Measurements from ENCODE around the gene GSDME.

The GSDME gene

DNA sequence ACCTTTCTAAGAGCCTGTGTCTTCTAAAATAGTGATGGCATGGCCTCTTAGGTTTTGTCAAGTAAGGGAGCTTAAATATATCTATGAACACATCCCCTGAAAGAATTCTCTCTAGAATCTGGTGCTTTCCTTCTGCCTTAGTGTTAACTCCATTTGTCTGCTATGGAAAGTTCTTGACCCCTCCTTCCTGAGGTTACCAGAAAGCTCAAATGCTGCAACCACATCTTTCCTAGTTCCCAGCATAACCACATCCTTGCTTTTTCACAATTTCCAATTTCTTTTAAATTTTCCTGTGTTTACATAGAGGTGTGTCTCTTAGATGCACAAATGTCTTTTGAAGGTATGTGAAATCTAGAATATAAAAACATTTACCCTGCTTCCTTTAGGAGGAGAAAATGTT, 16.4 kb upstream of the GSDME start:
- no peak for DNase-seq

DNA sequence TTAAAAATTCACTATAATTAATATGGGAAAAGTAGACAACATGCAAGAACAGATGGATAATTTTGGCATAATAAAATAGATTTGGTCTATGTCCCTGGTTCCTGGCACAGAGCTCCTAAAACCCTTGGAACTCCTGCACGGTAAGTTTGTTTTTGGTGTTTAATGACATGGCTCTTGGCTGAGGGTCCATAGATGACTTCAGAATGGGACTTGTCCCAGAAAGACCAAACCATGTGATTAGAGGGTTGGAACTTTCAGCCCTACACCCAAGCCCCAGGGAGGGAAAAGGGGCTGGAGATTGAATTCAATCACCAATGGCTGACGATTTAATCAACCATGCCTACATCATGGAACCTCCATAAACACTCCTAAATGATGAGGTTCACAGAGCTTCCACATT, 12.6 kb upstream of the GSDME start:
- DNase-seq = no peak

DNA sequence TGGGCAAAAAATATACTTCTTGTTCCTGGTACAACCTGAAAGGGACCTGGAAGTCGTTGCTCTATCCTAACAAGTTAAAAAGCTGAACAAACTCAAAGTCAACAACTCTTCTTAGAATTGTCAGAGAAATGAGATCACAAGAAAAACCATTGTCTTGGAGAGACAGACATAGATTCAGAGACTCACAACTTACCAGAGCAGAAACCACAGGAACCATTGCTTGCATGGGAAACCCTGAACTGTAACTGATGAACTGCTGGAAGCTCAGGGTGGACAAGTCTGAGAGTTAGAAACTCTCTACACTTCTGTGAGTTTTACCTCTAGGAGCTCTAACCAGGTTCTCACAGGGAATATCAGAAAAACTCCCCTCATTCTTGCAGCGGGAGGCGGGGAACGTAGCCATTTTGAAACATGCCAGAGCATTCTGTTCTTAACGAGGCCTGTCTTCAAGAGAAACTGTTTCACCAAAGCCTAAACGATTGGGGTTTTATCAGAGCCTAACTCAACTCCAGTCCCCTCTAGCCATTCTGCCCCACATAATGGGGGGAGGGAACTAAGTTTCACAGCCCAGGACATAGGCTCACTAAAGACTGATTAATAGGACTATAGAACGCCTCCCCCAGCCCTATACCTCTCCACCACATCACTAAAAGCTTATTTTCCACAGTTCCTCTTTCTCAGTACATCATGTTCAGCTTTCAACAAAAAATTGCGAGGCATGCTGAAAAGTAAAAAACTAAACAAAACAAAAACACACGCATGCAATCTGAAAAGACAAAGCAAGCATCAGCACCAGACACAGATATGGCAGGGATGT, 12.0 kb upstream of the GSDME start:
- DNase-seq = no peak

DNA sequence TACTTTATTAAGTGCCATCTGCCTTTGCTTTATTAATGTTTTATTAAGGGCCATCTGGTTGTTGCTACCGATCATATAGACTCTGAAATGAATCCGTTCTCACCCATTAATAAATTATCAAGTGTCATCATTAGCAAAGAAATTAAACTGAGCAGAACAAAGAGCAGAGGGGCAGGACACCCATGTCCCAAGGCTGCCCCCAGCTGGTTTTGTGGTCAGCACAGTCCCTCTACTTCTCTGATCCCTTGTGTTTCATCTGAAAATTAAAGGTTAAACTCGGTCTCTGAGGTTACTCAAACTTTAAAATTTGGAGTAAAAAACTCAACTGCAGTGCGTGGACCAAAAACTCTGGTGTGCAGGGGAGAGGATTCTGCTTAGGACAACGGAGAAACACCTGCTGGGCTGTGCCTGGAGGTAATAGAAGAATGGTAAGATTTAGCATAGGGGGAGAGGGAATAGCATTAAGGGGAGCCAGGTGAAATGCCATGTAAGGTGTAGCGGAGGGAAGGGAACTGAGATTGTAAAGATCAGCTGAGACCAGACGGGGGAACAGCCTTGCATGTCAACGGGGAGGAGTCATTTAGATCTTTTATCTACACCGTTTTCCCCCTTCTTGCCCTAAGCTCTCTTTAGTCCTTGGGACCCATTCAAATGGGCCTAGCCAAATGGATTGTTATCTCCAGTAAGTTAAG, 10.8 kb upstream of the GSDME start:
- DNase-seq = no peak

DNA sequence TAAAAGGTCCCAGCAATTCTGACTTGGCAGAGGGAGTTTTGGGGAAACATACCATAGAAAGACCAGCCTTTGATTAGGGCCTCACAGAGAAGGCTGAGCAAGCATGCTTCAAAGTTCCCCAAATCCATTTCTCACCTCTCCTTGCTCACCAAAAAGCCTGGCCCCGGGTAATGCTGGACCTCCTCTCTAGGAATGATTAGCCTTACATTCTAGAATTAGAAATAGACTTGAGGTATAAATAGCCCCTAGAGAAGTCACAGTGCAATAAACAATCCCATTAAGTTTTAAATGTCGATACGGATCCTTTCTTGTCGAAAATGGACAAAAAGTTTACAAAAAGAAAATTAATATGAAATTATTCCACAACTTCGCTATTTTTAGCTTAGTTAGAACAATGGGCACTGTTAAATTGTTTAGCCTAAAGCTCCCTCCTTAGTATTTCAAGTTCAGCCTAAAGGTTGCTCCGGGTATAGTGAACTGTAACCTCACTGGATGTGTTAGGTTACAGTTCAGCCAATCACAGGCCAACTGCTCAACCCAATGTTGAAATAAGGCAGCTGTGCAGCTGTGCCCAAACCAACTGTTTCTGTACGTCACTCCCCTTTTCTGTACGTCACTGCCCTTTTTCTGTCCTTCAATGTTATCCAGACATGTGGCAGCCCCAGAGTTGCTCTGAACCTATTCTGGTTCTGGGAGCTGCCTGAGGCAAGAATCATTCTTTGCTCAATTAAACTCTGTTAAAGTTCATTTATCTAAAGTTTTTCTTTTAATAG, 7.9 kb upstream of the GSDME start:
- no peak for DNase-seq

DNA sequence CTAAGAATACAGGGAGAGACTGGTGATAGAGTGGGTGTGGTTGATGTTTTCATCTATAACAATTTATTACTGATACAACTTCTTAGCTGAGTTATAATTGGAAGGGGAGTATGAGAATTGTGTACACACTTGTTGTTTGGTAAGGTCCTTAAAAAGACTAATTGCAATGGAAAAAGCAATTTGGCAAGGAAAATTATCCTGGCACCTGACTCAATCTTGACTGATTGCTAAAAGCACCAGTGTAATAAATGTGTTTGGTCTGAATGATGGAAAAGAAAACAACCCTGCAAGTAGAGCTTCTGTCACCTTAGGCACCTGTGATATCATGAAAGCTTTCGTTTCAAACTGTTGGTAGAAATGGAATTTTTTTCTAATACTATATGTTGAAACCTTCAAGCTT, 6.7 kb upstream of the GSDME start:
- no peak for DNase-seq

DNA sequence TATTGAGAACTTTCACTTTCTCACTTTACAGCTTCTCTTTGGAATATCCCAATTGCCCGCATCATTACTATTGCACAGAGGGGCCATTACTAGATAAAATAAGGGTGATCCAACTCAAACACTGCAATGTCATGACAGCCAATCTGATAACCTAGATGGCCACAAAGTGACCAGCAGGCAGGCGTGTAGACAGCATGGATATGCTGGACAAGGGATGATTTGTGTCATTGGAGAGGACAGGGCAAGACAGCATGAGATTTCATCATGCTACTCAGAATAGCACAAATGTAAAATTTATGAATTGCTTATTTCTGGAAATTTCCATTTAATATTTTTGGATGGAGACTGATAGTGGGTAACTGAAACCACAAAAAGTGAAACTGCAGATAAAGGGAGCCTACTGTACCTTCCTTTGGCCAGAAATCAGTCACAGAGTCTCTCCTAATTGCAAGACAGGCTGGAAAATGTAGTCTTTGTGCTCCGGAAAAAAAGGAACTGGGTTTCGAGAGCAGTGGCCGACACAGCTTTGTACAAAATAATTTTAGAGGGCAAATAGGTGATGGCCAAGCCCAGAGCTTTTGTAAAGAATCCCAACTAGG, 6.1 kb upstream of the GSDME start:
- no peak for DNase-seq

DNA sequence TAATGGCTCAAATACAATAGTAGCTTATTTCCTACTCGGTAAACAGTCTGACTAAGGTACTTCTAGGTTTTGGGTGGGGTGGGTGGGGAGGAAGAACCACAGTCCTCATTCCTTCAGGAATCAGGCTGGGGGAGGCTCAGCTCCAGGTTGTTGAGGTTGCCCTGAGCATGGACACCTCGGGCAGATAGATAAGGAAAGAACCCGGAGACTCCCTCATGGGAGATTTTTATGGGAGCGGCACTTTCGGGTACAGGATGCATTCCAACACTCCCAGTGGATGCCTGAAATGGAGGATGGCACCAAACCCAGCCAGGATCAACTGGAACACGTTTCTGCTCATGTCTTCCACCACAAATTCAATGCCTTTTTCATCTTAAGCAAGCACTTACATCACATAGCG, 5.5 kb upstream of the GSDME start:
- DNase-seq = no peak

DNA sequence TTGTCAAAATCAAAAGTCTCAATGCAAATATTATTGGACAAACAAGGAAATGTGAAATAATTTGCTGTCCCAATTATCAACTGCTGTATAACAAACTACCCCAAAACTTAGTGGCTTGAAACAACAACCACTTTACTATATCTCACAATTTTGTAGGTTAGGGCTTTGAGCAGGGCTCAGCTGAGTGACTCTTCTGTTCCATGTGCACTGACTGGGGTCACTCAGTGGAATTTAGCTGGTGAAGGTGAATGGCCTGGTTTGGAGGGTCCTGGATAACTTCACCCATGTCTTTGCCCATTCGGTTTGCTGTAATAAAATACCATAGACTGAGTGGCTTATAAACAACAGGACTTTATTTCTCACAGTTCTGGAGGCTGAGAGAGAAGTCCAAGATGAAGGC, 3.7 kb upstream of the GSDME start:
- no peak for DNase-seq

DNA sequence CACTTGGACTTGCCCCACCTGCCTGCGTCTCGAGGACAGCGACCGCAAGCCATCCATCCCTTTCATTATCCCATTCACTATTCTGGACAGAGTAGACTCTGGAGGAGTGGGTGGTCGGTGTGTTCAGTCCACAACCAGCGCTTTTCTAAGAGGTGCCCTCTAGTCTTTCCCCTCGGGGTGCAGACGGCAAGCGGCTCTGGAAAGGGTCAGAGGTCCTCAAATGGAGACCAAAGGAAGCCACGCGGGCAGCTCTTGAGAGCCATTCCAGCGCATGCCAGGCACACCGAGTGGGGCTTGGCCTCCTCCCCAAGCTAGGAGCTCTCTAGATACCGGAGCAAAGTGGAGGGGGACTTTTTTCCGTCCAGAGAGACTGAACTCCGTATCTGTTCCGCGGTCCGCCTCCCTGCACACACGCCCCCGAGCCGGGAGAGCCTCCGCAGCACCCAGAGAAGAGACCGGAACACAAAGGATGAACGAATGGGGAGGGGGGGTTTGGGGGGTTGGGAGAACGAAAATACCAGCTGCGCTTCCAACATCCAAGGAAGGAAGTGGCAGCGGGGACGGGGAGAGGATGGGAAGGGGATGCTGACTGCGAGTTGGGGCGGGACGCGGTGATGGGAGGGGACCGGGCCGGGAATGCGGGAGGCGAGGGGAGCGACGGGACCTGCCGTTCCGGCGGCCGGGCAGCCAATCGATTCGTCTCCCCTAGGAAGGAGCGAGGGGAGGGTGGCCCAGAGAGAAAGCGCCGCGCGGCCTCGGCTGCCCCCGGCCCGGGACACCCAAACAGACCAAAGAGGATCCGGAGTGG, 515 bp downstream of the GSDME start:
- DNase-seq = peak in 43 of 51 donors; percentile 16 to 86 (median 62)

DNA sequence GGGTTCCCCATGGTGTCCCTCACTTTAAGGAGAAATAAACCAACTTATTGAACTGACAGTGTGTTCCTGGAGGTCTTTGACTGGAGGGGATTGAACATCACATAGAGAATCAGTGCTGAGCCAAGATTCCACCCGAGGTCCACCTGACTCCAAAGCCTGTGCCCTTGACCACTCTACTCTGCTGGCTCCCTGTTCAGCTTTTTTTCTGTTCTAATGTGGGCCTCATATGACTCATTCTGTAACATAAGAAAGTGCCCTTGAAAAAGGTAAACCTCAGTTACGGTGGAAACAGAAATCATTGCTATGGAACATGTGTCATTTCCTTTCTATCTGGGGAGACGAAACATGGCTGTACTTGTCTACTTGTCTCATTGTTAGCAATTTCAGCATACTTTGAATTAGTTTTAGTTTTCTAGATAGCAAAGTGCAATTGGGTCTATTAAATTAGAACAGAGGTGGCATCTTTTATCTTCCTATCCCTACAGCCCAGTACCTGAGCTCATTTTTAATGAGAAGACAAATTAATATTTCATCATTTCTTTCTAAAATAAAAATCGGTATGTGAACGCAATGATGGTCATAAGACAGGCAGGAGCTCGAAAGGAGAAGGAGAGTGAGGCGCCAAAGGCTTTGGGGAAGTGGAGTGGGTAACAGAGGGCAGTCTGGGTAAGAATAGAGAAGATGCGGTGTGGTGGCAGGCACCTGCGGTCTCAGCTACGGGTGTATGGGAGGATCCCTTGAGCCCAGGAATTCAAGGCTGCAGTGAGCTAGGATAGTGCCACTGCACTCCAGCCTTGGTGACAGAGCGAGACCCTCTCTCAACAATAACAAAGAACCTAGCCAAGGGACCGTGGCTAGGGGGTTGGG, 1.5 kb downstream of the GSDME start:
- peak in 10 of 51 donors; percentile 1 to 29 (median 10) for DNase-seq

DNA sequence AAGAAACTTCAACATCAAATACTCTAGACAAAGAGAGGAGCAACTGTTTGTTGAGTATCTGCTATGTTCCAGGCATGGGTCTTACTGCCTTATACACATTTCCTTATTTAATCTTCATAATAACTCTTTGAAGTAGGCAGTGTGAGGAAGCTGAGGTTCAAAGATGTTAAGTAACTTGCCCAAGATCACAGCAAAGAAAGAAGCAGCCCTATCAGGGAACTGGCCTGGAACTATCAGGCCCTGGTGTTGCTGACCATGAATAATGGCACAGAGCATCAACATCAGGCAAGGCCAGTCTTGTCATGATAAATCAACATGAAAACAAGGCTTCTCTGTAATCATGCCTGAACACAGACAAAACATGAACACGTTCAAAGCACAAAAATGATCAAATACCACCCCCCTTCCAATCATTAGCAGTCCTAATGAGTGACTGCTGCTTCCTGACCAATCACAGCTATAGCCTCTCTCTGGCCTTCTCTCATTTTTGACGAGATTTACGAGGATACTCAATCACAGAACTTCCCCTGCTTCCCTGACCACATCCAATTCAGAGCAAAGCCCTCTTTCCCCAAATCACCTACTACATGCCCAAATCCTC, 2.3 kb downstream of the GSDME start:
- no peak for DNase-seq

DNA sequence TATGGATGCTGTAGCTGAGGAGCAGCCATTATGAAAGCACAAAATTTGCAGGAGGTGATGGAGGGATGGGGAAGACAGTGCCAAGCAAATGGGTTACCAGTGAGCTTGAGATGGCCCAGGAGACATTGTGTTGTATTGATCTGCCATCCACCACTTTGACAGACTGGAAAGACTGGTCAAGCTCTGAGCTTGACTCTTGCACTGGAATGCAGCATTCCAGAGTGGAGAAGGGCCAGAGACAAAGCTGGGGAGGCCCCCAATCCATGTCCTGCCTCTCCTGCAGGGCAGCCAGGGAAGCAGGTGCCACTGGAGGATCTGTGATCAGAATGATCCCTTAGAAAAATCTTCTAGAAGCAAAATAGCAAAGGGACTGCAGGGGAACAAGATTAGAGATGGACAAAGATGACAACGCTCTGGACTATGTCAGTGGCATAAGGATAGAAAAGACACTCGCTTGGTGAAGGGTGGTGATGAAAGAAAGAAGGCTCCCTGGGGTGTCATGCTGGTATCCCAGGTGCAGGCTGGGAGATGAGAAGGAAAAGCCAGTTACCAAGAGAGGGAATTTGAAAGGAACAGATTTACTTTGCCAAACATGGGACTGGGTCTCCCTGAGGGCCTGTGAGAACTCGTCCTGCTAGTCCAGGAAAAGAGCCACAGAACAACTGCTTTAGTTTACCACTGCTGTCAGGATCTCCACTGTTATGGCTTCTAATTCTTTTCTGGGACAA, 5.0 kb downstream of the GSDME start:
- no peak for DNase-seq

DNA sequence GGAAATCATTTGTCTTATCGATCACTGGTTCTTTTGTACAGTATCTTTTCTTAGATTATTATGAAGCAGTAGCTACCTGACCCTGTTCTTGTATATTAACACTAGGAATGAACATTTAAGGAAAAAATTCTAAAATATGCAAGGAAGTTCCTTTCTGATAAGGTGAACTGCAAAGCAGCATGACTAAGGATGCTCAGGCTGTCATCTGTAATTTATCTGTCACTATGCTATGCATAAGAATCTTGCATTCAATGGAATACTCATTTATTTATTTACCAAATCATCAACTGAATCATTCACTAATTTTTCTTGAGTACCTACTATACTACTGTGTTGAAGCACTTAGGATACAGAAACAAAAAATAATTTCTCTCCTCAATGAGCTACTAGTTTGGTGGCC, 5.8 kb downstream of the GSDME start:
- DNase-seq = no peak

DNA sequence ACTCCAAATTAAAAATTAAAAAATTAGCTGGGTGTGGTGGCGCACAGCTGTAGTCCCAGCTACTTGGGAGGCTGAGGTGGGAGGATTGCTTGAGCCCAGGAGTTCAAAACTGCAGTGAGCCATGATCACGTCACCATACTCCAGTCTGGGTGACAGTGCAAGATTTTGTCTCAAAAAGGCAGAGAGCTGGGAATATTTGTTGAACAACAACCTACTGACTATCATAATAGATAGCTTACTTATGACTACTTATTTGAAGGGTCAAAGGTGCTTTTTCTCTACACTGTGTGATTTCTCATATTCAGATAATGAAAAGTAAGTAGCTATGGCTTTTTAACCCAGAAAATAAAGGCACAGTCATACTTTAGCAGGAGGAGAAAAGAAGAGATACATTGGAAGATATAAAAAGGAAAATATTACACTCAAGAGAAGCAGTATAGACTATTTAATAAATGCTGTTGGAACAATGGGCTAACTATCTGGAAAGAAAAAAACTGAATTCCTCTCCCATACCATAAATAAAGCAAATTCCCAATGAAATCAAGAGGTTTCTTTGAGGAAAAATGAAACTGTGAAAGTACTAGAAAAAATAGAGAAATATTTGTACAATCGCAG, 6.7 kb downstream of the GSDME start:
- no peak for DNase-seq

DNA sequence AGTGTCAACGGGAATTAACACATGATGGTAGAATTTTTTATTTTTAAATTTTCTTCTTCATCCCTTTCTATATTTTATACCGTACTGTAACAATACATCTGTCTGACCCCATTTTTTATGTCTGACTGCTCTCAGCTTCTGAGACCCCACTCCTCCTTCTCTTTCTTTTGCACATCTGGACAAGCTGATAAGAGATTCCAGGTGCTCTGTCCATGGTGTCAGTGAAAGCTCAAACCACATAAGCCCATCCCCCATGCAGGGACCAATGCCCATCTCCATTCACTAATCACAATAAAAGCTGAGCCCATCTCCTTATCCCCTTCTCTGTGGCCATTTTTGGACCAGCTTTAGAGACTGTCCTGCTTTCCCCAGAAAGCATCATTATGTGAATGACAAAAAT, 8.7 kb downstream of the GSDME start:
- DNase-seq = no peak

DNA sequence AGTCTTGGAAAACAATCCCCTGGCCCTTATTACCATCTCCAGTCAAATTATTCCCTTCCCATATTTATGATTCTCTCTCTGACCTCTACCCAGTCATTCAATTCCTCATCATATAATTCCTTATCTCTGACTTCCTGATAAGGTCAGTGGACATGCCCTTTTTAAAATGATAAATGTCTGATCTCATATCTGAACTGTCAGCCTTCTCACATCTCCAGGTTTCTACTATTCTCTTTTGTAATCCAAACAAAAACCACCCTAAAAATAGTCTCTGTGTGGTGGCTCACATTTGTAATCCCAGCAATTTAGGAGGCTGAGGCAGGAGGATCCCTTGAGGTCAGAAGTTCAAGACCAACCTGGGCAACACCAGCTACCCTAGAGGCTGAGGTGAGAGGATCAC, 11.9 kb downstream of the GSDME start:
- DNase-seq = no peak

DNA sequence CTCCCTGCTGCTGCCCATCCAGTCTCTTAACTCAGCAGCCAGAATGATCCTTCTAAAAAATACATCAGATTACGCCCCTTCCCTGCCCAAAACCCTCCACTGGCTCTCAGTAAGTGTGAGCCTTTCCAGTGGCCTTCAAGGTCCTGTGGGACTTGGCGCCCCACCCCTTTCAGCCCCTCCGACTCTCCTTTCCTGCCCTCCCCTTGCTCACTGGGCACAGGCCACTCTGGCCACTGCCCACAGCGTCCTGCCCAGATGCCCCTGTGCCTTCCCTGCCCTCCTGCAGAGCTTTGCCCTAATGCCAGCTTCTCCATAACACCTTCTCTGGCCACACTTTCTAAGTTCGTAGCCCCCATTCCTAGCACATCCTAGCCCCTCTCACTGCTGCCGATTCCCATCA, 13.8 kb downstream of the GSDME start:
- no peak for DNase-seq

Measured in hypothalamus (tissue), 51 donors.